CD4-positive, CD25-positive, alpha-beta regulatory T cell (primary cell): ENCODE results near the gene CATSPER3. TPM values are rescaled to one million over a fixed set of nuclear protein-coding genes. Genes with fewer than 3 reads are reported as not detected.

Experiments
- ATAC-seq, 2 donors: fragments of 150-1000 bp; cut with Tn5 transposase; one replicate each; pipeline ENCODE4 v1.10.0; 2021; ENCODE audit warnings: low read depth in 2 of 2, moderate number of reproducible peaks in 2 of 2, moderate library complexity in 1 of 2
- DNase-seq, 3 donors: peaks; one replicate each; pipeline versions ENCODE4 v3.0.0 to v3.0.0-alpha.2; 2012 to 2022; ENCODE audit warnings: mixed read lengths in 1 of 3
- H3K27ac ChIP-seq: one replicate; pipeline ENCODE4 v1.7.0; 2013; ENCODE audit warnings: mild to moderate bottlenecking, low read length; ENCODE audit not compliant: insufficient read depth, poor library complexity, severe bottlenecking
- H3K27me3 ChIP-seq: one replicate; pipeline ENCODE4 v1.7.0; 2013; ENCODE audit warnings: low read length; ENCODE audit not compliant: control insufficient read depth, insufficient read depth
- H3K36me3 ChIP-seq: one replicate; pipeline ENCODE4 v1.7.0; 2013; ENCODE audit warnings: mild to moderate bottlenecking, low read length, moderate library complexity; ENCODE audit not compliant: control insufficient read depth, insufficient read depth
- H3K4me1 ChIP-seq: 2 replicates; pipeline ENCODE4 v1.7.0; 2013; ENCODE audit warnings: mild to moderate bottlenecking, low read length; ENCODE audit not compliant: insufficient read depth, control insufficient read depth, poor library complexity, severe bottlenecking
- H3K4me3 ChIP-seq: one replicate; pipeline ENCODE4 v1.7.0; 2013; ENCODE audit warnings: low read depth, mild to moderate bottlenecking, low read length, moderate library complexity
- H3K9me3 ChIP-seq, 2 experiments: 1 replicate in 1 of 2; 2 replicates in 1 of 2; pipeline ENCODE4 v1.7.0; 2013; ENCODE audit warnings: low read length in 2 of 2, mild to moderate bottlenecking in 1 of 2, moderate library complexity in 1 of 2; ENCODE audit not compliant: control insufficient read depth in 2 of 2
- H3K27ac Mint-ChIP-seq, 3 donors: one replicate each; pipeline ENCODE4 v1.8.0; 2020 to 2022; ENCODE audit warnings: mild to moderate bottlenecking in 3 of 3, mixed read lengths in 3 of 3, moderate library complexity in 2 of 3
- H3K27me3 Mint-ChIP-seq: one replicate; pipeline ENCODE4 v1.8.0; 2022; ENCODE audit warnings: mild to moderate bottlenecking, mixed read lengths
- H3K36me3 Mint-ChIP-seq: one replicate; pipeline ENCODE4 v1.8.0; 2020; ENCODE audit warnings: mixed read lengths
- H3K4me1 Mint-ChIP-seq, 4 donors: one replicate each; pipeline ENCODE4 v1.8.0; 2020 to 2022; ENCODE audit warnings: mixed read lengths in 4 of 4, mild to moderate bottlenecking in 1 of 4
- H3K4me3 Mint-ChIP-seq, 4 donors: one replicate each; pipeline ENCODE4 v1.8.0; 2020 to 2022; ENCODE audit warnings: mild to moderate bottlenecking in 4 of 4, mixed read lengths in 4 of 4, moderate library complexity in 3 of 4
- H3K9me3 Mint-ChIP-seq, 7 donors: one replicate each; pipeline ENCODE4 v1.8.0; 2020 to 2022; ENCODE audit warnings: mixed read lengths in 7 of 7, mild to moderate bottlenecking in 3 of 7, moderate library complexity in 2 of 7
- polyA plus RNA-seq, 4 donors: library from polyadenylated mRNA; unstranded; fragments of 300-500 nt; fragmentation: Illumina TruSeq; gene quantifications; one replicate each; pipeline ENCODE4 v1.2.3, GENCODE V29; 2021
- total RNA-seq: library from RNA; stranded (reverse); gene quantifications from one replicate; pipeline ENCODE4 v1.2.3, GENCODE V29; 2022

Gene CATSPER3
- total and polyA plus RNA-seq, 5 donors from 2014 or later: 0.34 to 1.3 (median 0.37) TPM

- peaks cover 13% of the 10 kb centered on the region for H3K4me1 ChIP-seq
- no peaks in the 10 kb centered on the region for H3K36me3 Mint-ChIP-seq
- peaks cover 0 to 15% (median 0%) of the 10 kb centered on the region in 7 donors for H3K9me3 Mint-ChIP-seq
- peak overlapping the region; percentile 62 to 91 (median 69) for H3K4me3 Mint-ChIP-seq
- H3K4me1 Mint-ChIP-seq: peaks cover 11 to 47% (median 29%) of the 10 kb centered on the region in 4 donors
- DNase-seq (peak in 1 of 3 donors; percentile 30), ATAC-seq (no peak)
- peaks cover 36% of the 10 kb centered on the region for H3K27me3 ChIP-seq
- no peak overlapping the region for H3K27ac ChIP-seq
- H3K27ac Mint-ChIP-seq: no peak overlapping the region
- no peak overlapping the region for H3K4me3 ChIP-seq
- H3K9me3 ChIP-seq: no peaks in the 10 kb centered on the region
- H3K36me3 ChIP-seq: no peaks in the 10 kb centered on the region
- peaks cover 76% of the 10 kb centered on the region for H3K27me3 Mint-ChIP-seq
These were observed 65.5 kb downstream of the CATSPER3 start for GRCh38 chr5:135032999-135033861.

DNA sequence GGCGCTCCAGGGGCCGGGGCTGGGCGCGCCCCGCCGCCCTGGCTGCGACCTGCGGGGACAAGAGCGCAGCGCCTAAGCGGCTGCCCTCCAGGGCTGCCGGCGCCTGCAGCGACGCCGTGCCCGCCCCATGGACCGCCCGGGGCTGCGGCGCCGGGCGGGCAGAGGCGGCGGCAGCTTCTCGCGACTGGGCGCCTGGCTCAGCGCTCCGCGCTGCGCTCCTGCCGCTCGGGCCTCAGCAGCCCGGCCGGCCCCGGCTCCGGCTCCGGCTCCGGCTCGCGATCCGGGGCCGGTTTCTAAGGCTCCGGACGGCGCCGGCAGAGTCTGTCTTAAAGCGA is 66.2 kb downstream of the CATSPER3 start, which contains the start of gene PITX1:
Gene PITX1 (minus strand): TSS at position 328 of the 335 bp plus-strand sequence. CDS start 347 bp downstream, outside the sequence.
- H3K36me3 ChIP-seq: no peaks in the 10 kb centered on the region
- Mint-ChIP-seq H3K9me3 (peaks cover 0 to 13% (median 0%) of the 10 kb centered on the region in 7 donors), H3K4me3 (peak within 1 kb of the TSS; percentile 41 to 91 (median 66)), H3K27me3 (peaks cover 82% of the 10 kb centered on the region), H3K4me1 (peaks cover 11 to 51% (median 29%) of the 10 kb centered on the region in 4 donors), H3K27ac (no peak within 1 kb of the TSS), H3K36me3 (no peaks in the 10 kb centered on the region)
- no peak within 1 kb of the TSS for H3K4me3 ChIP-seq
- H3K9me3 ChIP-seq: no peaks in the 10 kb centered on the region
- H3K27ac ChIP-seq: no peak within 1 kb of the TSS
- H3K4me1 ChIP-seq: peaks cover 19% of the 10 kb centered on the region
- ATAC-seq (no peak), DNase-seq (no peak)
- peaks cover 36% of the 10 kb centered on the region for H3K27me3 ChIP-seq

GRCh38 chr5:135034236-135034962 is 66.7 kb downstream of the CATSPER3 start:
- H3K36me3 ChIP-seq: no peaks in the 10 kb centered on the region
- H3K4me3 ChIP-seq: no peak overlapping the region
- DNase-seq: no peak
- ATAC-seq: peak in 1 of 2 donors; percentile 3
- H3K27ac ChIP-seq: no peak overlapping the region
- Mint-ChIP-seq H3K36me3 (no peaks in the 10 kb centered on the region), H3K27me3 (peaks cover 78% of the 10 kb centered on the region), H3K4me3 (peak overlapping the region in 3 of 4 donors; percentile 41 to 64 (median 50)), H3K27ac (no peak overlapping the region), H3K9me3 (peaks cover 0 to 13% (median 0%) of the 10 kb centered on the region in 7 donors), H3K4me1 (peaks cover 11 to 48% (median 27%) of the 10 kb centered on the region in 4 donors)
- H3K9me3 ChIP-seq: no peaks in the 10 kb centered on the region
- peaks cover 21% of the 10 kb centered on the region for H3K4me1 ChIP-seq
- peaks cover 35% of the 10 kb centered on the region for H3K27me3 ChIP-seq

DNA sequence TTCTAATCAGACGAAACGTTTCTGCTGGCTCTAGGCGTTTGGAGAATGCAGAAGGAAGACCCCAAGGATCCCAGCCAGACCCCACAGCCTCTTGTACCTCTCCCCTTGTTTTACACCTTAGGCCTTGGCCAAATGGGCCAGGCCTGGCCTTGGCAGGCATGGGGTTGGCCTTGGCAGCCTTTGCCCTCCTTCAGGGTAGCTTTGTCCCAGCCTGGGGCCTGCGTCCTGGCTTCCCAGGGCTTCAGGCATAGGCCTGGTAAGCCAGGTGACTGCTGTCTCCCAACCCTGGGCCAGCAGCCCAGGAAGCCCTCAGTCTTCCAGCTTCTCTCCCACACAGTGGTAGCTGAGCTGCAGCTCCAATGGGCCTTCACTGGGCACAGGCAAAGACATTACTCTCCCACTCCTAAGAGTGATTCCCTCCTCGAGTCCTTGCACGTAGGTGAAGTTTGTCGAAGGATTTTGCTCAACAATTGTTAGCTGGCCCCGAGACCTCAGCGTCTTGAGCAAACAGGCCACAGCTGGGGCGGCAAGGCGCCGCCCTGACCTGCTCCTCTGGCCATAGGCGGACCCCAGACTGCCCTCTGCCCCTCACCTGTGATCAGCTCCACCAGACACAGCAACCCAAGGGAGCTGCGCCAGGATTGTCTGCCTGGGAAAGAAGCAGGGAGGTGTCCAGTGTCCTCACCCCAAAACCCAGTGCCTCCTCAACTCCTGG is 67.4 kb downstream of the CATSPER3 start:
- Mint-ChIP-seq H3K27ac (peak overlapping the region in 1 of 3 donors; percentile 26), H3K4me1 (peaks cover 5 to 46% (median 23%) of the 10 kb centered on the region in 4 donors), H3K36me3 (no peaks in the 10 kb centered on the region), H3K27me3 (peaks cover 72% of the 10 kb centered on the region), H3K4me3 (peak overlapping the region; percentile 21 to 64 (median 46)), H3K9me3 (peaks cover 0 to 8% (median 0%) of the 10 kb centered on the region in 7 donors)
- DNase-seq: no peak
- Histone ChIP-seq H3K36me3 (no peaks in the 10 kb centered on the region), H3K27me3 (peaks cover 30% of the 10 kb centered on the region), H3K4me3 (no peak overlapping the region), H3K9me3 (no peaks in the 10 kb centered on the region), H3K4me1 (peaks cover 22% of the 10 kb centered on the region), H3K27ac (no peak overlapping the region)
- ATAC-seq: no peak

GRCh38 chr5:135035678-135036030 is 67.9 kb downstream of the CATSPER3 start:
- H3K27me3 ChIP-seq: peaks cover 26% of the 10 kb centered on the region
- no peak overlapping the region for H3K4me3 ChIP-seq
- H3K36me3 ChIP-seq: no peaks in the 10 kb centered on the region
- peaks cover 0 to 8% (median 0%) of the 10 kb centered on the region in 7 donors for H3K9me3 Mint-ChIP-seq
- peaks cover 72% of the 10 kb centered on the region for H3K27me3 Mint-ChIP-seq
- H3K9me3 ChIP-seq: no peaks in the 10 kb centered on the region
- H3K27ac Mint-ChIP-seq: no peak overlapping the region
- H3K4me1 ChIP-seq: peaks cover 22% of the 10 kb centered on the region
- no peak overlapping the region for H3K27ac ChIP-seq
- H3K4me3 Mint-ChIP-seq: no peak overlapping the region
- peaks cover 5 to 42% (median 19%) of the 10 kb centered on the region in 4 donors for H3K4me1 Mint-ChIP-seq
- ATAC-seq: no peak
- no peak for DNase-seq
- no peaks in the 10 kb centered on the region for H3K36me3 Mint-ChIP-seq

- DNase-seq: no peak
- Mint-ChIP-seq H3K27ac (no peak overlapping the region), H3K9me3 (peaks cover 0 to 6% (median 0%) of the 10 kb centered on the region in 7 donors), H3K27me3 (peaks cover 70% of the 10 kb centered on the region), H3K4me3 (peak overlapping the region in 1 of 4 donors; percentile 25), H3K36me3 (no peaks in the 10 kb centered on the region), H3K4me1 (peaks cover 5 to 43% (median 17%) of the 10 kb centered on the region in 4 donors)
- H3K36me3 ChIP-seq: no peaks in the 10 kb centered on the region
- no peak for ATAC-seq
- no peak overlapping the region for H3K27ac ChIP-seq
- H3K9me3 ChIP-seq: no peaks in the 10 kb centered on the region
- peaks cover 25% of the 10 kb centered on the region for H3K27me3 ChIP-seq
- H3K4me3 ChIP-seq: no peak overlapping the region
- peaks cover 22% of the 10 kb centered on the region for H3K4me1 ChIP-seq
These were observed 68.7 kb downstream of the CATSPER3 start for GRCh38 chr5:135036405-135036804.

- H3K27ac Mint-ChIP-seq: no peak overlapping the region
- DNase-seq: no peak
- peaks cover 0 to 4% (median 0%) of the 10 kb centered on the region in 7 donors for H3K9me3 Mint-ChIP-seq
- no peaks in the 10 kb centered on the region for H3K9me3 ChIP-seq
- H3K27ac ChIP-seq: no peak overlapping the region
- peaks cover 70% of the 10 kb centered on the region for H3K27me3 Mint-ChIP-seq
- no peak for ATAC-seq
- peaks cover 0 to 34% (median 10%) of the 10 kb centered on the region in 4 donors for H3K4me1 Mint-ChIP-seq
- no peak overlapping the region for H3K4me3 Mint-ChIP-seq
- no peaks in the 10 kb centered on the region for H3K36me3 ChIP-seq
- H3K27me3 ChIP-seq: peaks cover 28% of the 10 kb centered on the region
- no peaks in the 10 kb centered on the region for H3K36me3 Mint-ChIP-seq
- H3K4me3 ChIP-seq: no peak overlapping the region
- peaks cover 22% of the 10 kb centered on the region for H3K4me1 ChIP-seq
These were observed 70.0 kb downstream of the CATSPER3 start for GRCh38 chr5:135037519-135038204.
